Stimulated activated CD8-positive, alpha-beta memory T cell treated with anti-CD3 and anti-CD28 coated beads, Interleukin-7, amount 100 ng/mL, for 48 hours (primary cell): ENCODE data around the gene PRKAR1B.

Source experiments
- DNase-seq, 2 donors: peaks; one replicate each; pipeline ENCODE4 v3.0.0-alpha.2; 2020; ENCODE audit warnings: low read depth in 1 of 2; ENCODE audit errors: extremely low read depth in 1 of 2

The PRKAR1B gene

DNA sequence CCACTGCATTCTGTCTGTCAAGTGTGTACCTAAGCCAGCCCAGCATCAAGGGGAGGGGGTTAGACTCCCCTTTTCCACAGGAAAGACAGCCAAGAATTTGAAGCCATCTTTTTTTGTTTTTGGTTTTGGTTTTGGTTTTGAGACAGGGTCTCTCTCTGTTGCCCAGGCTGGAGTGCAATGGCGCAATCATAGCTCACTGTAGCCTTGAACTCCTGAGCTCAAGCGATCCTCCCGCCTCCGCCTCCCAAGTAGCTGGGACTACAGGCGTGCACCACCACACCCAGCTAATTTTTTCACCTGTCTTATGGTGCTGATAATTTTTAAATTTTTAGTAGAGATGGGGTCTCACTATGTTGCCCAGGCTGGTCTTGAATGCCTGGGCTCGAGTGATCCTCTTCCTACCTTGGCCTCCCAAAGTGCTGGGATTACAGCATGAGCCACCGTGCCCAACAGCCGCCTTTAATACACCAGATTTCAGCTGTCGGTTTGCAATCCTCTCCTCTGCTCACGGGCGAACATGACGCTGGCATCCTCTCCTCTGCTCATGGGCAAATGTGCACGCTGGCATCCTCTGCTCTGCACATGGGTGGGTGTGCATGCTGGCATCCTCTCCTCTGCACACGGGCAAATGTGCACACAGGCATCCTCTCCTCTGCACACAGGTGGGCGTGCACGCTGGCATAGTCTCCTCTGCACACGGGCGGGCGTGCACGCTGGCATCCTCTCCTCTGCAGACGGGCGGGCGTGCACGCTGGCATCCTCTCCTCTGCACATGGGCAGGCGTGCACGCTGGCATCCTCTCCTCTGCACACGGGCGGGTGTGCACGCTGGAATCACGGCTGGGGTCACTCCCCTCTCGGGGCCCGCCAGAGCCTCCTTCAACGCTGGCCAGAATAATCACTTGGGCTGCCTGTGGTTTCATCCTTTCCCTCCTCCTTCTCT, 151.4 kb downstream of the PRKAR1B start:
- no peak for DNase-seq

GRCh38 chr7:574661-575395, 152.3 kb downstream of the PRKAR1B start:
- DNase-seq = no peak

DNA sequence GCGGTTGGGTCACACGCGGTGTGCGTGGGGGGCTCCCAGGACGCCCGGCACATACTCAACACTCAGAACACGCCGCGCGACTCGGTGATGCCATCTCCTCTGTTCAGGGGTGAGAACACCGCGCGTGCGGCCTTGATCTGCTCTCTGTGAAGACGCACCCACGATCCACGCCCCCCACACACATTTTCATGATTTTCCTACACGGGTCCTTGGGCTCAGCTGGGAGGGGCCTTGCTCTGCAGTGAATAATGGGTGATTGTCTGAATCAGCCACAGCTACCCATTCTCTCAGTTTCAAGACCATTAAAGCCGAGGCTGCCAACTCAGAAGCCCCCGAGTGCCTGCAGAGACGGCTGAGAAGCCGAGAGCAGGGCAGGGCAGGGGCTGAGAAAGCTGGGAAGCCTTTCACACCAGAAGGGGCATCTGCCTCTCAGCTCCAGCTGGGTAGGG, 153.1 kb downstream of the PRKAR1B start:
- DNase-seq = no peak

DNA sequence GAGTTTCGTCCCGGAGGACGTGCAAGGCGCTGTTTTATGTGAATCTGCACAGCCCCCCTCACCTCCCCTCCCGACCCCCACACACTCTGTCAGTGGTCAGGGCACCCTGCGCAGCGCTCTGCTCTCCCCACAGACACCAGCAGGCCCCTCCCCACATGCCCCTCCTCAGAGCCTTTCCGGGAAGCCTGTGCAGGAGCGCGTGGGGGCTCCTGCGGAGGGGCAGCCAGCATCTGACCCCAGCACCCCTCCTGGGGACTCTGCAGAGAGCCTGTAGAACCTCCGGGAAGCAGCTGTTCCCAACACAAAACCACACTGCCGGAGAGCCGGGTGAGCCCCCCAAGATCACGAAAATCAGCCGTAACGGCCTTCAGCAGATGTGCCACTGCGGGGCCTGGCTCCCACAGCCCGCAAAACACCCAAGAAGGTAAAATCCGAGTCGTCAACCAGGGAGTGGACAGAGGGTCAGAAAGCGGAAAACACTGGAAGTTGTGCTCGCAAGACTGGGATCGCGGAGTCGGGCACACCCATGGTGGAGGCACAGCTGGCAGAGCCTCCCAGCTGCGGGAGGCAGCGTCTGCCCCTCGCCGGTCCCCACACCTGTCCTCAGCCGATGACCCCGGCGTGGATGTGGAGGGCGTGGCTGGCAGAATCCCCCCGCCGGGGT, 153.7 kb downstream of the PRKAR1B start:
- no peak for DNase-seq

GRCh38 chr7:572416-573268, 154.4 kb downstream of the PRKAR1B start:
- DNase-seq = no peak

- DNase-seq = no peak
These were observed 155.2 kb downstream of the PRKAR1B start for GRCh38 chr7:571718-572415.

- DNase-seq = no peak
These were observed 155.9 kb downstream of the PRKAR1B start for GRCh38 chr7:571096-571717.

DNA sequence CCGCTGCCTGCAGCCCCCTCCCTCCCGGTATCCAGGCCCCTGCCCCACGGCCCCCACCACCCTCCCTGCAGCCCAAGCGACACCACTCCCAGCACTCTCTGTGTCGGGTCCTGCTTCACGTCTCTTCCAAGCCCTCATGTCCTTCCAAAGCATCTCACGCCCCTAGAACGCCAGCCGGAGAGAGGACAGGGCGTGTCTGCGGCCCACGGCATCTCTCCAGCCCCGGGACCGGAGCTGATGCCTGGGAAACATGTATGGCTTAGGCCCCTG, 156.3 kb downstream of the PRKAR1B start:
- DNase-seq = no peak

DNA sequence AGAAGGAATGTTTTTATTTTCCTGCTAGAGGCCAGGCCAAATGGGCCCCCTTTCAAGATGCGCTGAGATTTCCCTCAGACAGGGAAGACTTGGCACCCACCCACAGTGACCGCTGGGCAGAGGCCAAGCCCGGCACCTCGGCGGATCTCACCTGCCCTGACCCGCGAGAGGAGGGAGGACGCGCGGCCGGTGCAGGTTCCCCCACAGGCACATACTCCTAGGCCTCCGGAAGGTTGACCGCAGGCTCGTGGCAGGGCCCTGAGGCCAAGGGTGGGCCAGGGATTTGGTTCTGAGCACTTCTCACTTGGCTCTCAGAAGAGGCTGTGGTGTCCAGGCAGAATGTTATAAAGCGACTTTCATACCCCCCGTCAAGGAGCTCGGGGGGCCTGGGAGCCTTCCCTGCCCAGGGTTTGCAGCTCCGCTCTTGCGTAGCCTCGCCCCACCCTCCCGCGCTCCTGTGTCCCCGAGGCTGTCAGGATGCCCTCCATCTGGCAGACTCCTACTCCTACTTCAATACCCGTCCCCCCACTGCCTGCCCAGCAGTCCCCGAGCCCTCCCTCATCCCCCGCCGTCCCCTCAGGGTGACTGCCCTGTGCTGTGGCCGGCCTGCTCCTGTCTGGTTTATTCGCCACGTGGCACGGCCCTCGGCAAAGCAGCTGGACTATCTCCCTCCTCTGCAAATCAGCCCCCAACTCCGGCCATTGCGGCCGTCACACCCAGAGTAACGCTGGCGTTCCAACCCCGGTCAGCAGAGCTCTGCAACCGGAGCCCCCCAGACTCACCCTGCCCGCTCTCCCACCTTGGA, 156.9 kb downstream of the PRKAR1B start:
- no peak for DNase-seq

DNA sequence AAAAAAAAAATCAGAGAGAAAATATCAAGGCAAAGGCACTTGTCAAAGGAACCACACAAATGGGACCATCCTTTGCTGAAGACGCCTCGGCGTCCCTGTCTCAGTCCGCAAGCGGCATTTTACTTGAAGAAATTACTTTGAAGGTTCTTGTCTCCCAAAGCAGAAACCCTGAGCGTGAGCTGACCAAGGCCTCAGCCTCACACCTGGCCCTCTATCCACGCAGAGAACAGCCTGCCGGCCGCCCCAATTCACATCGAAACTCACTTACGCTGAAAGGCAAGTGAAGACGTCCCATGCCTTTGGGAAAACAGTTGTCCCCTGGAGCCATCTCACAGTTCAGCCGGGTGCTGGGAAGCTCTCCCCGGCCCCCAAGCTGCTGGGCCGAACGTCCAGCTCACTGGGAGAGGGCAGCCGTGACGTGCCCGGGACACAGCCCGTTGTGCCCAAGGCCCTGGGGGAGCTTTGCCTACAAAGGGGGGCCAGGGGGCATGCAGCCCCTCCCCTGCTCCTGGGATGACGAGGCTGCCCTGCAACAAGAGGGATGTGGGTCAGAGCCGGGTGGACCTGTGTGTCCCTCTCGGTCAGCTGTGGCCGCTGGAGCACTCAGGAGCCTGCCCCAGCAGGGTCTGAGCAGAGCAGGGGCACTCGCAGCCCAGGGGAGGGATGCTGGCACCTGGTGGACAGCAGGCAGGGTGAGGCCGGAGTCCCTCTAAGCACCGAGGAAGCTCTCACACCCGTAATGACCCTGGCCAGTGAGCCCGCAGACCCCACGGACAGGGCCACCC, 157.8 kb downstream of the PRKAR1B start:
- no peak for DNase-seq

DNA sequence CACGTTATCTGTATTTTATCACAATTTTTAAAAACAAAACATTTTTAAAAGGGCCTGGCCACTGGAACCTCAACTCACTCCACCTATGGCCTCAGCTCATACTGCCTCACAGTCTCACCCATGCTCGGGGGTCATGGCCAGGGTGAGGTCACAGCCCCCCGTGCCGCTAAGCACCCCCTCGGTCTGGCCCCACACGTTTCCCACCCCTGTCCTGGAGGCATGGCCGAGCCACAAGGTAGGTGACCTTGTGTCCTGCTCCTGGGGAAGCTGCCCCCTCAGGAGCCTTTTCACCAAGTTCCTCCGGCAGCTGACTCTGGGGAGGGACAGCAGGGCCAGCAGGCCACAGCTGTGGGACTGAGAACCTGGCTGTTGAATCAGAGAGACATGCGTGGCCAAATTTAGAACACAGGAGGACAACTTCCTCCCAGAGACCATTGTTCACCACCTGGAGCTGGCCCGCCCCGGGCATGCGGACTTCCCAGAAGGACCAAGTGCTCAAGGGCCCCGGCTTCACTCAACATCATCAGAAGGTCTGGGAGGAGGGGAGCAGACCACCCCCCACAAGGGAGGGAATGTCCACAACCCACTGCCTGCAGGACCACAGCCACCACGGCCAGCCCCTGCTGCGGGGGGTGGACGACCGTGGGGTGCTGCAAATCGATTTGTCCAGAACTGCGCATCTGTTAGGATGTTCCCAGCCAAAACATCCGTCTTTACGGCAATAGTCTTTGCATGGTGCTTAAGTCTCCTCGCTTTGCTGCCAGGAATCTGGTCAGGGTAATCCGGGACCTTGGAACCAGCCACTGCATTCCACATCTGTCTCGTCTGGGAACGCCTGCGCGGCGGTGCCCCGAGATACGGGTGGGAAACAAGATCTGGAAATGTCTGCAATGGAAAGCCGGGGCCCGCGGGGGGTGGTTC, 158.8 kb downstream of the PRKAR1B start:
- DNase-seq = no peak

- DNase-seq = no peak
These were observed 159.7 kb downstream of the PRKAR1B start for GRCh38 chr7:567305-567883.

- no peak for DNase-seq
These were observed 161.0 kb downstream of the PRKAR1B start for GRCh38 chr7:566100-566499.

GRCh38 chr7:564176-564865, 162.8 kb downstream of the PRKAR1B start:
- no peak for DNase-seq

DNA sequence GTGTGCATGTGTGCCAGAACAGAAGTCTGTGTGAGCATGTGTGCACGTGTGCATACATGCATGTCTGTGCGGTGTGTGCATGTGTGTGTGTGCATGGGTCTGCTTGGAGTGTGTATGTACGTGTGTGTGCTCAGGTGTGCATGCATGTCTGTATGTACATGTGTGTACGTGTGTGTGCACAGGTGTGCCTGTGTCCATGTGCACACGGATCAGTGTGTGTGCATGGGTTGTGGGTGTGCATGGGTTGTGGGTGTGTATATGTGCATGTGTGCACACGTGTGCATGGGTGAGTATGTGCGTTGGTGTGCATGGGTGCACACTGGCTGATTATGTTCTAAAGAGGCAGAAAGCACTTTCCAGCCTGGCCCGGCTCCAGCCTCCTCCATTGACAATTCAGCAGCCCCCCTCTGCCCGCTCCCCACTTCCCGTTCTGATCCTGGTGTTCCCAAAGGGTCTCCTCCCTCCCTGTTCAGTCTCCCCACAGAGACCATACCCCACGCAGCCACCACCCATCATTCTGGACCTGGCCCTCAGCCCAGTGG, 163.4 kb downstream of the PRKAR1B start:
- no peak for DNase-seq
